ENCODE results near the gene CDT1. TPM values are rescaled to one million over a fixed set of nuclear protein-coding genes. Genes with fewer than 3 reads are reported as not detected.

Gene CDT1
- total RNA-seq, 1 experiment from 2014 or later: 154 TPM

DNA sequence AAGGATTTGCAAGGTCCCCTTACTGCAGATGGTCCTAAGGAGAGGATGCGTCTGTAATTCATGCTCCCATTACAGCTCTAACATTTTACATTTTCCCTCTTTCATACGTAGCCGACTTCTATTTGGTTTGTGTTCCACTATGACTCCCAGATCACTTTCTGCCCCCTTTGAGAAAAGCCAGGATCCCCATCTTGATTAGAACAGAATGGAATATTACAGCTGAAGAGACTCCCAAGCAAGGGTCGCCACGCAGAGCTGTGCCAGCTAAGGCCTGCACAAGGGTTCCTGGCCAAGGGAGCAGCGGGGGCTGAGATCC lies 3.4 kb upstream of the CDT1 start:
- no peak overlapping the region for H3K4me3 Mint-ChIP-seq
- H3K27ac Mint-ChIP-seq: 0 out of 2 replicates have a peak overlapping the region, but pooled peaks have one; percentile 25
- CTCF ChIA-PET: interaction anchor here (2.6 to 3.7 kb wide), 2 partner anchors 35 to 63 kb away, joined by 10 to 31 read pairs; no protein-coding TSS in a partner anchor
- no peaks in the 10 kb centered on the region for H3K36me3 Mint-ChIP-seq
- H3K27me3 Mint-ChIP-seq (ENCODE audit: low read depth): no peaks in the 10 kb centered on the region
- POLR2A ChIA-PET: no interaction called here
- ATAC-seq (no peak), DNase-seq (ENCODE audit: low spot score) (no peak)
- no peaks in the 10 kb centered on the region for H3K9me3 Mint-ChIP-seq
- no peaks in the 10 kb centered on the region for H3K4me1 Mint-ChIP-seq
- TF ChIP-seq, protein P1, sequence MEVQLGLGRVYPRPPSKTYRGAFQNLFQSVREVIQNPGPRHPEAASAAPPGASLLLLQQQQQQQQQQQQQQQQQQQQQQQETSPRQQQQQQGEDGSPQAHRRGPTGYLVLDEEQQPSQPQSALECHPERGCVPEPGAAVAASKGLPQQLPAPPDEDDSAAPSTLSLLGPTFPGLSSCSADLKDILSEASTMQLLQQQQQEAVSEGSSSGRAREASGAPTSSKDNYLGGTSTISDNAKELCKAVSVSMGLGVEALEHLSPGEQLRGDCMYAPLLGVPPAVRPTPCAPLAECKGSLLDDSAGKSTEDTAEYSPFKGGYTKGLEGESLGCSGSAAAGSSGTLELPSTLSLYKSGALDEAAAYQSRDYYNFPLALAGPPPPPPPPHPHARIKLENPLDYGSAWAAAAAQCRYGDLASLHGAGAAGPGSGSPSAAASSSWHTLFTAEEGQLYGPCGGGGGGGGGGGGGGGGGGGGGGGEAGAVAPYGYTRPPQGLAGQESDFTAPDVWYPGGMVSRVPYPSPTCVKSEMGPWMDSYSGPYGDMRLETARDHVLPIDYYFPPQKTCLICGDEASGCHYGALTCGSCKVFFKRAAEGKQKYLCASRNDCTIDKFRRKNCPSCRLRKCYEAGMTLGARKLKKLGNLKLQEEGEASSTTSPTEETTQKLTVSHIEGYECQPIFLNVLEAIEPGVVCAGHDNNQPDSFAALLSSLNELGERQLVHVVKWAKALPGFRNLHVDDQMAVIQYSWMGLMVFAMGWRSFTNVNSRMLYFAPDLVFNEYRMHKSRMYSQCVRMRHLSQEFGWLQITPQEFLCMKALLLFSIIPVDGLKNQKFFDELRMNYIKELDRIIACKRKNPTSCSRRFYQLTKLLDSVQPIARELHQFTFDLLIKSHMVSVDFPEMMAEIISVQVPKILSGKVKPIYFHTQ (CRISPR knock-in tag; IDR thresholded peaks at IDR 0.05): no peak
- TF ChIP-seq MXD4 (CRISPR knock-in tag; IDR thresholded peaks at IDR 0.05; ENCODE audit: borderline replicate concordance): no peak

DNA sequence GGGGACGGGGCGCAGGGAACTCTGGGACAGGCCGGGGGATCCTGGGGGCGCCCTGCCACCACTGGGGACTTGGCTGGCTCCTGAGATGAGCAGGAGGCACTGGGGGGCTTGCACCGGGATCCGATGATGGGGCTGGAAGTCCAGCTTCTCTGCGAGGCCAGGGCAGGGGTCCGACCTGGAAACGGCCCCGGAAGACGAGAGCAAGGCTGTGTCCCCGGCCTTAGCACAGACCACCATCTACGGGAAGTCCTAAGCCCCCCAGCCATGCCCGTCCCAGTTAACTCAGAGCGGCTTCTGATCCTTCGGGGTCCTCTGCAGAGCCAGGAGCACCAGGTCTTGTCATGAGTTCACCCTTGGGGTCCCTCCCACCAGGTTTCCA lies 573 bp downstream of the CDT1 start:
- H3K36me3 Mint-ChIP-seq: peaks cover 31% of the 10 kb centered on the region
- peak overlapping the region; percentile 70 for H3K4me3 Mint-ChIP-seq
- H3K27ac Mint-ChIP-seq: no peak overlapping the region
- TF ChIP-seq ZNF423 (CRISPR knock-in tag; IDR thresholded peaks at IDR 0.05): no peak
- no peak for TF ChIP-seq TEAD1 (CRISPR knock-in tag; IDR thresholded peaks at IDR 0.05)
- TF ChIP-seq IRF2 (CRISPR knock-in tag; IDR thresholded peaks at IDR 0.05; ENCODE audit: borderline replicate concordance, low read depth): no peak
- TF ChIP-seq ESRRA (CRISPR knock-in tag; IDR thresholded peaks at IDR 0.05; ENCODE audit: borderline replicate concordance): no peak
- TF ChIP-seq SMAD4 (CRISPR knock-in tag; IDR thresholded peaks at IDR 0.05): no peak
- no peak for TF ChIP-seq CBFB (CRISPR knock-in tag; IDR thresholded peaks at IDR 0.05; ENCODE audit: low read depth)
- TF ChIP-seq ZBTB43 (CRISPR knock-in tag; IDR thresholded peaks at IDR 0.05): no peak
- H3K9me3 Mint-ChIP-seq: no peaks in the 10 kb centered on the region
- H3K27me3 Mint-ChIP-seq (ENCODE audit: low read depth): no peaks in the 10 kb centered on the region
- H3K4me1 Mint-ChIP-seq: no peaks in the 10 kb centered on the region
- POLR2A ChIA-PET: interaction anchor here (1.5 kb wide), 1 partner anchor 8 kb away, joined by 6 read pairs; the partner anchor contains the start of gene APRT
- CTCF ChIA-PET: interaction anchor here (2.0 to 2.5 kb wide), 2 partner anchors 10 to 67 kb away, joined by 7 to 20 read pairs; no protein-coding TSS in a partner anchor
- ATAC-seq (no peak; the same call in 1 of the 2 replicates), DNase-seq (ENCODE audit: low spot score) (no peak)

DNA sequence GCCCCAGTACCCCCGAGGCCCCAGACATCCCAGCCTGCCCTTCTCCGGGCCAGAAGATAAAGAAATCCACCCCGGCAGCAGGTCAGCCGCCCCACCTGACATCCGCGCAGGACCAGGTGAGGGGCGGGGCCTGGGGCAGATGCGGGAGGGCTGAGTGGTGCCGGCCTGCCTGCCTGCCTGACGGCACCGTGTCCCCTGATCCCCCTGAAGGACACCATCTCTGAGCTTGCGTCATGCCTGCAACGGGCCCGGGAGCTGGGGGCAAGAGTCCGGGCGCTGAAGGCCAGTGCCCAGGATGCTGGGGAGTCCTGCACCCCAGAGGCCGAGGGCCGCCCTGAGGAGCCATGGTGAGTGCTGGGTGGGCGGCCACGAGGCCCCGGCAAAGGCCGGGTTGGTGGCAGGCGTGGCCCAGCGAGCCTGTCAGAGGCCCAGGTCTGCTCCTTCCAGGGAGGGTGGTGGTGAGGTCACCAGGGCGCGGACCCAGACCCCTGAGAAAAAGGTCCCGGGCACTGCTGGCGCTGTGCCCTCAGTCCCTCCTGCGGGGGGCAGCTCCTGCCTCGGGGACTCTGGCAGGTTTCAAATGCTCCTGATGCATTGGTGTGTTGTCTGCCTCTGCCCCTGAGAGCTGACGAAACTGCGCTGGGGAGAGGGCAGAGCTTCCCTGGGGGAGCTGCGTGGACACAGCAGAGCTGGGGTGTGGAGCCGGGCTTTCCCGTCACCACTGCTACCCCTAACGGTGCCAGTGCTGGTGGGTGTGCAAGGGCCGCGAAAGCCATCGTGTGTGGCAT lies 1.2 kb downstream of the CDT1 start:
- no peaks in the 10 kb centered on the region for H3K9me3 Mint-ChIP-seq
- H3K4me3 Mint-ChIP-seq: peak overlapping the region; percentile 70
- ATAC-seq: peak; percentile 25
- H3K27me3 Mint-ChIP-seq (ENCODE audit: low read depth): no peaks in the 10 kb centered on the region
- peaks cover 35% of the 10 kb centered on the region for H3K36me3 Mint-ChIP-seq
- TF ChIP-seq NFYB (CRISPR knock-in tag; conservative IDR thresholded peaks at IDR 0.05; ENCODE audit: low read depth) (no peak), FOXP1 (CRISPR knock-in tag; IDR thresholded peaks at IDR 0.05; ENCODE audit: borderline replicate concordance) (0 out of 2 replicates have a peak, but pooled peaks have one; percentile 32), ESRRA (CRISPR knock-in tag; IDR thresholded peaks at IDR 0.05; ENCODE audit: borderline replicate concordance) (0 out of 2 replicates have a peak, but pooled peaks have one; percentile 24), GABPB1 (CRISPR knock-in tag; IDR thresholded peaks at IDR 0.05) (peak; percentile 96)
- H3K4me1 Mint-ChIP-seq: no peaks in the 10 kb centered on the region
- POLR2A ChIA-PET: no interaction called here
- CTCF ChIA-PET: interaction anchor here (2.5 to 5.7 kb wide), 2 partner anchors 67 kb away, joined by 20 to 34 read pairs; no protein-coding TSS in a partner anchor
- H3K27ac Mint-ChIP-seq: no peak overlapping the region
- DNase-seq (ENCODE audit: low spot score): peak; percentile 60

DNA sequence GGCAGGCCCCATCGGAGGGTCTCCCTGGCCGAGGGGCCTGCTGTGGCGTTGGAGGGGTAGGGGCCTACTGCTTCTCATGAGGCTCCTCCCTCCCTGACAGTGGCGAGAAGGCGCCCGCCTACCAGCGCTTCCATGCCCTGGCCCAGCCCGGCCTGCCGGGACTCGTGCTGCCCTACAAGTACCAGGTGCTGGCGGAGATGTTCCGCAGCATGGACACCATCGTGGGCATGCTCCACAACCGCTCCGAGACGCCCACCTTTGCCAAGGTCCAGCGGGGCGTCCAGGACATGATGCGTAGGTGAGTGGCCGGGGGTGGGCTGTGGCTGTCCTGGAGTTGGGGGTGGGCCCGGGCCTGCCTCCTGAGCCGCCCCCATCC lies 1.7 kb downstream of the CDT1 start:
- ATAC-seq: no peak
- ChIA-PET POLR2A (no interaction called here), CTCF (interaction anchor here (1.2 to 5.7 kb wide), 2 partner anchors 21 to 68 kb away, joined by 3 to 34 read pairs; no protein-coding TSS in a partner anchor)
- Mint-ChIP-seq H3K9me3 (no peaks in the 10 kb centered on the region), H3K4me3 (peak overlapping the region; percentile 33), H3K4me1 (peaks cover 3% of the 10 kb centered on the region), H3K27me3 (ENCODE audit: low read depth) (no peaks in the 10 kb centered on the region), H3K27ac (no peak overlapping the region; the same call in 1 of the 2 replicates), H3K36me3 (peaks cover 39% of the 10 kb centered on the region)
- no peak for DNase-seq (ENCODE audit: low spot score)
- no peak for TF ChIP-seq ATF2 (CRISPR knock-in tag; IDR thresholded peaks at IDR 0.05; ENCODE audit: borderline replicate concordance, low read depth)
- TF ChIP-seq, protein P2, sequence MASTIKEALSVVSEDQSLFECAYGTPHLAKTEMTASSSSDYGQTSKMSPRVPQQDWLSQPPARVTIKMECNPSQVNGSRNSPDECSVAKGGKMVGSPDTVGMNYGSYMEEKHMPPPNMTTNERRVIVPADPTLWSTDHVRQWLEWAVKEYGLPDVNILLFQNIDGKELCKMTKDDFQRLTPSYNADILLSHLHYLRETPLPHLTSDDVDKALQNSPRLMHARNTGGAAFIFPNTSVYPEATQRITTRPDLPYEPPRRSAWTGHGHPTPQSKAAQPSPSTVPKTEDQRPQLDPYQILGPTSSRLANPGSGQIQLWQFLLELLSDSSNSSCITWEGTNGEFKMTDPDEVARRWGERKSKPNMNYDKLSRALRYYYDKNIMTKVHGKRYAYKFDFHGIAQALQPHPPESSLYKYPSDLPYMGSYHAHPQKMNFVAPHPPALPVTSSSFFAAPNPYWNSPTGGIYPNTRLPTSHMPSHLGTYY (CRISPR knock-in tag; IDR thresholded peaks at IDR 0.05): no peak
- no peak for TF ChIP-seq CREB1 (CRISPR knock-in tag; IDR thresholded peaks at IDR 0.05)
- no peak for TF ChIP-seq GABPB1 (CRISPR knock-in tag; IDR thresholded peaks at IDR 0.05)

Data from WTC11 (cell line).